ENCODE results near the gene ZMYM5.

DNA sequence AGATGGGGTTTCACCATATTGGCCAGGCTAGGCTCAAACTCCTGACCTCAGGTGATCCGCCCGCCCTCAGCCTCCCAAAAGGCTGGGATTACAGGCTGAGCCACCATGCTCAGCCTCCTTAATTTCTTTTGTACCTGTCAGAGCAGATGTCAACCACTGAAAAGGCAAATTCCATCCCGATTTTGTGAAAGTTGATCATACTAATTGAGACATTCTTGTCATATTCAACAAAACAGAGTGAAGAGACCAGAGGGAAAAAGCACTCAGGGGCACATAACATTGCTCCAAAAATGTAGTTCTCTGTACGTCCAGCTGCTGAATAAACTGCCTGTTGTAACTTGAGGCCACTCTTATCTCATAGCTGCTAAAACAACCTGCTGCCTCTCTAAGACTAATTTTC, 53.3 kb downstream of the ZMYM5 start:
- TF ChIP-seq SUZ12 (IDR thresholded peaks at IDR 0.05; ENCODE audit: extremely low read depth, insufficient read depth, insufficient read length), result no peak
- TF ChIP-seq ZNF274 (IDR thresholded peaks at IDR 0.05; ENCODE audit: low read depth, low read length), result no peak

Measured in NT2/D1 (cell line).